SU-DHL-6 (cell line): ENCODE measurements around the gene MPPE1.

Experiments
- H2AFZ ChIP-seq: fragments of 200-600 bp; sonication (generic); 2 replicates; pipeline ENCODE4 v1.6.1; 2014; ENCODE audit warnings: low read depth, mild to moderate bottlenecking, moderate library complexity, mixed read lengths, antibody characterized with exemption, low read length; ENCODE audit not compliant: severe bottlenecking
- H3F3A ChIP-seq: fragments of 200-600 bp; shearing (Covaris generic); 2 replicates; pipeline ENCODE4 v1.6.0; 2016; ENCODE audit warnings: antibody characterized with exemption, mild to moderate bottlenecking; ENCODE audit not compliant: insufficient read depth
- H3K27ac ChIP-seq: fragments of 200-600 bp; sonication (generic); 2 replicates; pipeline ENCODE4 v1.5.1; 2016; ENCODE audit warnings: low read depth, mild to moderate bottlenecking, low read length, moderate library complexity, mixed read lengths
- H3K27me3 ChIP-seq: fragments of 200-600 bp; sonication (generic), shearing (Covaris generic); 2 replicates; pipeline ENCODE4 v1.6.0; 2014; ENCODE audit warnings: mild to moderate bottlenecking, low read length
- H3K36me3 ChIP-seq: fragments of 200-600 bp; sonication (generic); 2 replicates; pipeline ENCODE4 v1.6.1; 2014; ENCODE audit warnings: mild to moderate bottlenecking, low read length, mixed read lengths
- H3K4me2 ChIP-seq: fragments of 300-600, 200-600 bp; shearing (Covaris generic), sonication (generic); 2 replicates; pipeline ENCODE4 v1.6.0; 2014; ENCODE audit warnings: low read length, low read depth, mild to moderate bottlenecking; ENCODE audit not compliant: poor library complexity, severe bottlenecking
- H3K4me3 ChIP-seq: fragments of 200-600 bp; sonication (generic); 2 replicates; pipeline ENCODE4 v1.5.1; 2014; ENCODE audit warnings: antibody characterized with exemption, low read length, mild to moderate bottlenecking, mixed read lengths; ENCODE audit not compliant: insufficient read depth, poor library complexity, severe bottlenecking
- H3K79me2 ChIP-seq: fragments of 200-600 bp; sonication (generic); 2 replicates; pipeline ENCODE4 v1.6.1; 2014; ENCODE audit warnings: mild to moderate bottlenecking, low read length, moderate library complexity; ENCODE audit not compliant: insufficient read depth
- H3K9ac ChIP-seq: fragments of 200-600 bp; sonication (generic); 2 replicates; pipeline ENCODE4 v1.7.0; 2014; ENCODE audit warnings: mild to moderate bottlenecking, low read length
- H3K9me2 ChIP-seq: fragments of 200-600 bp; sonication (generic); replicated peaks from 2 replicates; pipeline ENCODE4 v1.6.1; 2014; ENCODE audit warnings: low read length; ENCODE audit not compliant: insufficient read depth
- H3K9me3 ChIP-seq: fragments of 200-600 bp; sonication (generic); 2 replicates; pipeline ENCODE4 v1.6.1; 2014; ENCODE audit warnings: low read length, mixed read lengths; ENCODE audit not compliant: insufficient read depth
- H4K20me1 ChIP-seq: fragments of 200-600 bp; sonication (generic); 2 replicates; pipeline ENCODE4 v1.6.1; 2014; ENCODE audit warnings: low read depth, mild to moderate bottlenecking, antibody characterized with exemption, low read length, moderate library complexity, mixed read lengths
- CTCF ChIP-seq: fragments of 200-600 bp; sonication (generic); IDR thresholded peaks from one replicate; pipeline ENCODE4 v1.5.1; 2017; ENCODE audit warnings: antibody characterized with exemption, mild to moderate bottlenecking, low read length, moderate library complexity; ENCODE audit not compliant: insufficient read depth, poor library complexity, severe bottlenecking
- EZH2phosphoT487 ChIP-seq: fragments of 200-600 bp; sonication (generic), shearing (Covaris generic); conservative IDR thresholded peaks from 2 replicates; pipeline ENCODE4 v1.6.1; 2018; ENCODE audit warnings: mild to moderate bottlenecking, antibody characterized with exemption, low read length, moderate library complexity, mixed read lengths

MPPE1 gene

GRCh38 chr18:11906176-11906575 is 1.9 kb downstream of the MPPE1 start:
- H3K36me3 ChIP-seq = no peaks in the 10 kb centered on the region
- H2AFZ ChIP-seq = no peak overlapping the region
- H3K27me3 ChIP-seq = no peaks in the 10 kb centered on the region
- peaks cover 9% of the 10 kb centered on the region; the same call in 1 of the 2 replicates for H3F3A ChIP-seq
- TF ChIP-seq CTCF (no peak), EZH2phosphoT487 (no peak)
- H3K9me2 ChIP-seq = no peaks in the 10 kb centered on the region
- H3K27ac ChIP-seq = no peak overlapping the region
- no peak overlapping the region for H3K4me3 ChIP-seq
- no peaks in the 10 kb centered on the region for H4K20me1 ChIP-seq
- no peak overlapping the region for H3K4me2 ChIP-seq
- 0 out of 2 replicates have a peak, but pooled peaks cover 4% of the 10 kb centered on the region for H3K79me2 ChIP-seq
- H3K9me3 ChIP-seq = no peaks in the 10 kb centered on the region
- H3K9ac ChIP-seq = no peak overlapping the region

GRCh38 chr18:11905613-11906012 is 2.5 kb downstream of the MPPE1 start:
- no peaks in the 10 kb centered on the region for H3K36me3 ChIP-seq
- TF ChIP-seq EZH2phosphoT487 = no peak
- TF ChIP-seq CTCF = no peak
- 0 out of 2 replicates have a peak, but pooled peaks cover 4% of the 10 kb centered on the region for H3K79me2 ChIP-seq
- no peak overlapping the region for H2AFZ ChIP-seq
- H3K27me3 ChIP-seq = no peaks in the 10 kb centered on the region
- H3F3A ChIP-seq = peaks cover 9% of the 10 kb centered on the region; the same call in 1 of the 2 replicates
- no peaks in the 10 kb centered on the region for H3K9me2 ChIP-seq
- no peak overlapping the region for H3K9ac ChIP-seq
- no peak overlapping the region for H3K4me2 ChIP-seq
- no peak overlapping the region for H3K27ac ChIP-seq
- no peaks in the 10 kb centered on the region for H4K20me1 ChIP-seq
- no peak overlapping the region for H3K4me3 ChIP-seq
- H3K9me3 ChIP-seq = no peaks in the 10 kb centered on the region

GRCh38 chr18:11902522-11903292 is 5.4 kb downstream of the MPPE1 start:
- H2AFZ ChIP-seq = no peak overlapping the region
- H3K9ac ChIP-seq = no peak overlapping the region
- no peaks in the 10 kb centered on the region for H3K27me3 ChIP-seq
- H3F3A ChIP-seq = no peaks in the 10 kb centered on the region
- H4K20me1 ChIP-seq = no peaks in the 10 kb centered on the region
- H3K9me2 ChIP-seq = no peaks in the 10 kb centered on the region
- H3K9me3 ChIP-seq = no peaks in the 10 kb centered on the region
- H3K4me2 ChIP-seq = no peak overlapping the region
- no peaks in the 10 kb centered on the region for H3K36me3 ChIP-seq
- H3K4me3 ChIP-seq = no peak overlapping the region
- TF ChIP-seq EZH2phosphoT487 (no peak), CTCF (no peak)
- 0 out of 2 replicates have a peak, but pooled peaks cover 2% of the 10 kb centered on the region for H3K79me2 ChIP-seq
- no peak overlapping the region for H3K27ac ChIP-seq
